ENCODE results near the gene DENND1A. TPM values are rescaled to one million over a fixed set of nuclear protein-coding genes. Genes with fewer than 3 reads are reported as not detected.
"Not testable (repeated sequence)": the region's sequence is repeated elsewhere in the genome, so short reads cannot be mapped to it uniquely, and the experiment has no call there.

Gene DENND1A
- total RNA-seq, 1 donor: 56.8 TPM

DNA sequence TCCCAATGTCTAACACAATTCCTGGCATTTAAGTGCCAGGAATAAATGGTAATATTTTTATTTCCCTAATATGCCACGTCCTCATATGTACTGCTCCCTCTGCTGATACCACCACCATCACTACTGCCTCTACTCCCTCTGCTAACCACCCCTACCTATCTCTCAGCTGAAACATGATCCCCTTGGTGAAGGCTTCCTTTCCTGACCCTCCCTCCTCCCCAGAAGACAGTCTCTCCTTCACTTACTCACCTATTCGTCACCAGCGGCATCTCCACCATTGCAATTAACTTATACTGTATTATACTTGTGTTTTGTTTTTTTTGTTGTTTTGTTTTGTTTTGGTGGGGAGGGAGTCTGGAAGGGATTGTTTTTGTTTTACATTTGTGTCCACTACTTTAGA, 4.8 kb downstream of the DENND1A start:
- DNase-seq (ENCODE audit: low read depth in 2 of 3, low spot score in 2 of 3): no peak

GRCh38 chr9:123924727-123925126, 5.2 kb downstream of the DENND1A start:
- DNase-seq (ENCODE audit: low read depth in 2 of 3, low spot score in 2 of 3): no peak

DNA sequence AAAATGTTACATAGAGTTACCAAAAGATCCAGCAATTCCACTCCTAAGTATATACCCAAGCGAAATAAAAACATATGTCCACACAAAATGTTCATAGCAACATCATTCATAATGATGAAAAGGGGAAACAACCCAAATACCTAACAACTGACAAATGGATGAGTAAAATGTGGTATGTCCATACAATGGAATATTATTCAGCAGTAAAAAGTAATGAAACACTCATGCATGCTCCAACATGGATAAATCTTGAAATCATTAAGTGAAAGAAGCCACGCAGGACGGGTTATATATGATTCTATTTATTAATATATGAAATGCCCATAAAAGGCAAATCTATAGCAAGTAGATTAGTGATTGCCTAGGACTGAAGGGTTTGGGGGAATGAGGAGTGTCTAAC, 6.0 kb downstream of the DENND1A start:
- DNase-seq (ENCODE audit: low read depth in 2 of 3, low spot score in 2 of 3): no peak

GRCh38 chr9:123923377-123923776, 6.5 kb downstream of the DENND1A start:
- no peak for DNase-seq (ENCODE audit: low read depth in 2 of 3, low spot score in 2 of 3)

- no peak for DNase-seq (ENCODE audit: low read depth in 2 of 3, low spot score in 2 of 3)
Observed at GRCh38 chr9:123922911-123923310, 7.0 kb downstream of the DENND1A start.

DNA sequence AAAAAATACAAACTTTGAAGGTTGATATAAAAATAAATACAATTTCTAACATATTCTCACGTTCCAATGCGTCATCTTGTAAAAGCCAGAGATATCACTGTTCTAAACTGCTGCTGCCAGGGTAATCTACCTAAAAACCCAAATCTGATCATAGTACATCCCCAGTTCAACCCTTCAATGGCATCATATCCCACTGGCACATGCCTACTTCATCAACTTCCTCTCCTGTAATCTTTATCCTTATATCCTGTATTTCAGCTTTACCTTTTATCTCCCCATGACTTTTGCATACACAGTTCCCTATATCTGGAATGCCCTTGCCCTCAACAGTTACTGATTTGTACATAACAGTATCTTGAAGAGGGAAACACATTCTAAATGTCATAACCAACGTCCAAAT, 7.5 kb downstream of the DENND1A start:
- no peak for DNase-seq (ENCODE audit: low read depth in 2 of 3, low spot score in 2 of 3)

DNA sequence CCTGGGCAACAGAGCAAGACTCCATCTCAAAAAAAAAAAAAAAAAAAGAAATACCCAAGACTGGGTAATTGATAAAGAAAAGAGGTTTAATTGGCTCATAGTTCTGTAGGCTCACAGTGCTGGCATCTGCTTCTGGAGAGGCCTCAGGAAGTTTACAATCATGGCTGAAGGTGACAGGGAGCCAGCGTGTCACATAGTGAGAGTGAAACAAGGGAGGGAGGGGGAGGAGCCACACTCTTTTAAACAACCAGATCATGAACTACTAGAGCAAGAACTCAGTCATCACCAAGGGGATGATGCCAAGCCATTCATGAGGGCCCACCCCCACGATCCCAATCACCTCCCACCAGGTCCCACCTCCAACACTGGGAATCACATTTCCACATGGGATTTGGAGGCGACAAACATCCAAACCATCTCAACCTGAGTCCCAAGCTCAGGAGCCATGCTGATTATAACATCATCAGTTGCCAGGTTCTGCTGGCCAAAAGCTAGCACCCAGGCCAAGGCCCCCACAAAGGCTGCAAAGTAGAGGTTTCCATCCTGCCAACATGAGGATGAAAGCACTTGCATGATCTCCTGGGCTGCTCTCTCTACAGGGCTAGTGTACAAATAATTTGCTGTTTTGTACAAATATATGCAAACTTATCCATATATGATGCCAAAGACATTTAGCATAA, 15.3 kb downstream of the DENND1A start:
- DNase-seq (ENCODE audit: low read depth in 2 of 3, low spot score in 2 of 3): no peak

GRCh38 chr9:123912167-123912897, 17.6 kb downstream of the DENND1A start:
- DNase-seq (ENCODE audit: low read depth in 2 of 3, low spot score in 2 of 3): no peak

- no peak for DNase-seq (ENCODE audit: low read depth in 2 of 3, low spot score in 2 of 3)
Observed at GRCh38 chr9:123911024-123911423, 18.9 kb downstream of the DENND1A start.

DNA sequence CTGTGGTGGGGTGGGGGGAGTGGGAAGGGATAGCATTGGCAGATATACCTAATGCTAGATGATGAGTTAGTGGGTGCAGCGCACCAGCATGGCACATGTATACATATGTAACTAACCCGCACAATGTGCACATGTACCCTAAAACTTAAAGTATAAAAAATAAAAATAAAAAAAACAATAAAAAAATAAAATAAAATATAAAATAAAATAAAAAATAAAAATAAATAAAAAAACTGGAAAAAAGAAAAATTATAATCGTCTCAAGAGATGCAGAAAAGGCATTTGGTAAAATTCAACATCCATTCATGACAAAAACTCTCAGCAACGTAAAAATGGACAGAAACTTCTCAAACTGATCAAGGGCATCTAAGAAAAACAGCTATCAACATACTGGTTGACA, 20.7 kb downstream of the DENND1A start:
- DNase-seq (ENCODE audit: low read depth in 2 of 3, low spot score in 2 of 3): not testable (repeated sequence)

DNA sequence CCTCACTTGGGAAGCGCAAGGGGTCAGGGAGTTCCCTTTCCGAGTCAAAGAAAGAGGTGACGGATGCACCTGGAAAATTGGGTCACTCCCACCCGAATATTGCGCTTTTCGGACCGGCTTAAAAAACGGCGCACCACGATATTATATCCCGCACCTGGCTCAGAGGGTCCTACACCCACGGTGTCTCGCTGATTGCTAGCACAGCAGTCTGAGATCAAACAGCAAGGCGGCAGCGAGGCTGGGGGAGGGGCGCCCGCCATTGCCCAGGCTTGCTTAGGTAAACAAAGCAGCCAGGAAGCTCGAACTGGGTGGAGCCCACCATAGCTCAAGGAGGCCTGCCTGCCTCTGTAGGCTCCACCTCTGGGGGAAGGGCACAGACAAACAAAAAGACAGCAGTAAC, 26.4 kb downstream of the DENND1A start:
- DNase-seq (ENCODE audit: low read depth in 2 of 3, low spot score in 2 of 3): not testable (repeated sequence)

GRCh38 chr9:123894822-123895221, 35.1 kb downstream of the DENND1A start:
- no peak for DNase-seq (ENCODE audit: low read depth in 2 of 3, low spot score in 2 of 3)

GRCh38 chr9:123893831-123894460, 36.0 kb downstream of the DENND1A start:
- DNase-seq (ENCODE audit: low read depth in 2 of 3, low spot score in 2 of 3): no peak

GRCh38 chr9:123893115-123893514, 36.8 kb downstream of the DENND1A start:
- DNase-seq (ENCODE audit: low read depth in 2 of 3, low spot score in 2 of 3): no peak

DNA sequence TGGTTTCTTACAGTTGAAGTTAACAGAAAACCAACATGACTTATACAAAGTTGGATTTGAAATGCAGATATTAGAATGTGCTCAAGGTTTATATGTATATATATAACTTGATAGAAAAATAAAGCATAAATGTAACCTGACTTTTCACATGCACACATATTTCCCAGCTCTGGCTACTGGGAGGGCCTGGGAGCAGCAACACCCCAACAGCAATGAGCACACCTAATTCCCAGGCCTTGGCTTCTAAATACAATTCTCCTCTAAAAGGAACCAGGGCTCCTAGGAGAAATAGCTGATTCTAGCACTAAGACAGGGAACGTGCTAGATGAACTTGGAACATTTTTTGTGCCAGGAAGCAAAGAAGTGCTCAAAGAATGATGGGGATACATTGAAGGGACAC, 42.1 kb downstream of the DENND1A start:
- no peak for DNase-seq (ENCODE audit: low read depth in 2 of 3, low spot score in 2 of 3)

GRCh38 chr9:123885834-123886233, 44.1 kb downstream of the DENND1A start:
- not testable (repeated sequence) for DNase-seq (ENCODE audit: low read depth in 2 of 3, low spot score in 2 of 3)

- no peak for DNase-seq (ENCODE audit: low read depth in 2 of 3, low spot score in 2 of 3)
Observed at GRCh38 chr9:123883634-123884033, 46.3 kb downstream of the DENND1A start.

DNA sequence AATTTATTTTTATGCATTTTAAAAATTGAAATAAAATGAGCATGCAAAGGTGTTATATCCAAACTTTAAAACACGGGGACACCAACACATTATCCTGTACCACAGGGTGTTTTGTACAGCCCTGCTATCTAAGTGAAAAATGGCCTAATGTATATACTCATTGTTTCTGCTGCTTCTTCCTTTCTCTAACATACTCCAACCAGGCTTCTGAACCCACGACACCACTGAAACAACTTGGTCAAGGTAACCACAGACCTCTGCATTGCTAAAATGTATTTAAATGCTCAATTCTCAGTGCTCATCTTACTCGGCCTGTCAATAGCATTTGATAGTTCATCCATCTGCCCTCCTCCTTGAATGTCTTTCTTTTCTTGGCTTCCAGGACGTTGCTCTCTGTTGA, 48.3 kb downstream of the DENND1A start:
- no peak for DNase-seq (ENCODE audit: low read depth in 2 of 3, low spot score in 2 of 3)

DNA sequence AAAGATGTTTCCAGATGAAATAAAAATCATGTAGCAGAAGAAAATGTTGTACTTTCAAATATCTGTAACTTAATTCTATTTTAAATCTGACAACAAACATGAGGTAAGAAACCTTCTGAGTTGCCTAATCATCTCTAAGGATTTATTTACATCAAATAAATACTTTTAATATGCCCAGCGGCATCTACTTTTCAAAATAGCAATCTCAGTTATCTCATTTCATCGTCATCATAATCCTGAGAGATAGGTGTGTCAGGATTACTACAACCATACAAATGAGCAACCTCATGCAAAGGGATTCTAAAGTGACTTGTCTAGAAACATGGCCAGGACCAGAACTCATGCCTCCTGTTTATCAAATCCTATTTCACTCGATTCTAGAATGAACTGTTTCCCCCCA, 49.5 kb downstream of the DENND1A start:
- DNase-seq (ENCODE audit: low read depth in 2 of 3, low spot score in 2 of 3): no peak

GRCh38 chr9:123876750-123877149, 53.2 kb downstream of the DENND1A start:
- no peak for DNase-seq (ENCODE audit: low read depth in 2 of 3, low spot score in 2 of 3)

- no peak for DNase-seq (ENCODE audit: low read depth in 2 of 3, low spot score in 2 of 3)
Observed at GRCh38 chr9:123872710-123873109, 57.2 kb downstream of the DENND1A start.

DNA sequence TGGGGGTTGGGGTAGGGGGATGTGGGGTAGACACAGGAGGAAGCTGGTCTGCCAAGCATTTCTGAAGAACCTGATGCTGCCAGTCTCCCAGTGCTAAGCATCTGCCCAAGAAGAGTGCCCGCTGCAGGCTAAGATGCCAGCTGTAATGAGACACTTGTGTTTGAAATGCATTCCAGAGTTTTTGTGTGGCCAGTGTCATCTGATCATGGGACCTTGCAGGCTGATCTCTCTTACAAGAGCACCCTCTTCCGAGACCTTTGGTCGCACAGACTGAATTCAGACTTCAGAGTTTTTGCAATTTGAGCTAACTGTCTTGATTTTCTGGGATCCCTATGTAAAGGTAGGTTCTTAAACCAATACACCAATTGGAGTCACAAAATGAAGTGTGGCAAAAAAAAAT, 58.1 kb downstream of the DENND1A start:
- DNase-seq (ENCODE audit: low read depth in 2 of 3, low spot score in 2 of 3): no peak
